CD4-positive, alpha-beta T cell treated with Interleukin-17A for 4 hours (primary cell): ENCODE results near the gene CPXM2.
"Not testable (repeated sequence)": the region's sequence is repeated elsewhere in the genome, so short reads cannot be mapped to it uniquely, and the experiment has no call there.

Experiments used
- DNase-seq: peaks from one replicate; pipeline ENCODE4 v3.0.0-alpha.2; 2020; ENCODE audit warnings: mixed read lengths

CPXM2 gene

DNA sequence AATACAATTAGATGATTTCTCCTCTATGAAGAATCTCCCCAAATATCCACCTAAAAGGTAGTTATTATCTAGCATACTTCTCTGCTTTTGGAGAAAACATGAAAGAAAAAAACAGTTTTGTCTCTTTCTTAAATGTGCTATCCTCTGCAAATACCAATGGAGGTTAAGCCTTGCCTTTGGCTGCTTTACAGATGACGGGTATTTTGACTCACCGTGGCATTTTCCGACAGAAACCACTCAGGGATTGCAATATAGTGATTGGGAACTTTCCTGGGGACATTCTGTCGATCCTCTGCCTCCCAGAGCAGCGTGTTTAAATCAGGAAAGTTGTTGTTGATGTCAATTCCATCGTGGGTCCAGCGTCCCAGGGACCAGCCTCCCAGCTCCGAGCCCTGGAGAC is 124.8 kb downstream of the CPXM2 start:
- DNase-seq = no peak

DNA sequence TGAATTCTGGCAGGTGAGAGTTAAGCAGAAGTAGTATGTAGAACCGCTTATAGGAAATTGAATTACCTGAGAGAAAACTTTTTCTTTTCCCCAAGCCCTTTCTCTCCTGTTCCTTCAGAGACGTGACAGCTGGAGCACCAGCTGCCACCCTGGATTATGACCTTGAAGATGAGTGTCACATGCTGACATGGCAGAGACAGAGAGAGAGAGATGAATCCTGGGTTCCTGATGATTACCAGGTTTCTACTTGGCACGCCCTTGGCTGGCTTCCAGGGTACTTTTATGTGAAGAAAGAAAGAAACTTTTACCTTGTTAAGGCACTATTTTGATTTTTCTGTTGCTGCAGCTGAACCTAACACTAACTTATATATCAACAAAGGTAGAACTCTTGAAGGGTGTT is 125.6 kb downstream of the CPXM2 start:
- no peak for DNase-seq

GRCh38 chr10:123761666-123762230 is 129.9 kb downstream of the CPXM2 start:
- no peak for DNase-seq

DNA sequence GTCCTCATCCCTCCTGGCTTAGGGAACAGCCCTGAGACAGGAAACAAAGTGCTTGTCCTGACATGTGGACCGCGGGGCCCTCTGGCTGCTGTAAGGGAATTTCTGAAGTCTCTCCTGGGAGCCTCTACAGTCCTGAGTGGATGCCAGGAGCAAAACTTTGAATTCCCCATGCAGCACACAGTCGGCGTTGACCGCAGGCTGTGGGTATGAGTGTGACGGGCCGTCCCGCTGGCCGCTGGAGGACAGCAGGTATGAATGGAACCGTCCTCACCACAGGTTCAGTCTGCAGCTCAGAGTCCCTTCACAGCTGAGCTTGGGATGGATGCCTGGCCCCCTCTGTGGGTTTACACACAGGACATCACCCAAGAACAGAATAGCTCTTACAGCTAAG is 130.6 kb downstream of the CPXM2 start:
- no peak for DNase-seq

DNA sequence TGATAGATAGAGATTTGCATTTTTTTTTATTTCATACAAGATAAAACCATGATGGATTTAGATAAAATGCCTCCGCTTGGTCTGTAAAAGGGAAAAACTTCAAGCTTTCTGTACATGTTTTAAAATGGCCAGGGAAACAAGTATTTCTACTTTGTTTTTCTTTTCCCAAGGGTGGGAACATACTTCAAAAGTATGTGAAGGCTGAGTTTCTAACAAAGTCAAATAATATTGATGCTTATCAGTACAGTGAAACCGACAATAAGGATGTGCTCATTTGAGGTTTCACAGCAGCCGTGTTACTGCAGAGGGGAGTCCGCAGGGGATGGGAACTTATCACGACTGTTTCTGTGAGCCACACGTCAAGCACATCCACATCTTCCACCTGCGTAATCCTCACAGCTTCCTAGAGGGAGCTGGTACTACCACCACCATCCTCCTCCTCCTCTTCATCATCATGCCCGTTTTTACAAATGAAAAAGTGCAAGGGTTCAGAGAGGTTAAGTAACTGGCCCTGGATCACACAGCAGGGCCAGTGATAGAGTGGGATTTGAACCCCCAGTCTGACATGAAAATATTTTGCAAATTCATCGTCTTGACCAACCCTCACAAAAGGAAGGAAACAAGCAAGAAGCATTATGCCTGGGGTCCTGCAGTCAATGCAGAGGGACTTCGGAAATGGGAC is 131.1 kb downstream of the CPXM2 start:
- no peak for DNase-seq

DNA sequence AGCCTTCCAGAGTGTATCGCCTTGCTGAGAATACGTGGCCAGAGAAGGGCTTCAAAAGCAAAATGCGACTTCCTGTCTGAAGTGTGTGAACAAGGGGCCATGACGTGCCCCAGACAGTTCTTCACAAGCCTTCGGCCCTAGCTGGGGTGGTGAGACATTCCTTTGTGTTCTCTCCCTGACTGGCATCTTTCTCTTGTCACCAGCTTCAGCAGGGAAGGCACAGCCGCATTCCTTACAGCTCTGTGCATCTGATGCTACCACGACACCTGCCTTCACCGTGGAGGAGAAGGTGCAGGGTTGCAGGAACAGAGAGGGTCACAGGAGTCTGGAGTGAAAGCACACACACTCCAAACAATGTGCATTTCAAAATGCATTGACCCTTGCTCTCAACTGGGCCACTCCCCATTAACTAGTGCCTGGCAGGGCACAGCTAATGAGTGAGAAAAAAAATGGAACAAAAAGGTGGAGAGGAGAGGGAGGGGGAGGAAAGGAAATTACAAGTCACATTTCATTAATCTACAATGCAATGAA is 132.0 kb downstream of the CPXM2 start:
- no peak for DNase-seq

GRCh38 chr10:123759041-123759440 is 132.6 kb downstream of the CPXM2 start:
- no peak for DNase-seq

DNA sequence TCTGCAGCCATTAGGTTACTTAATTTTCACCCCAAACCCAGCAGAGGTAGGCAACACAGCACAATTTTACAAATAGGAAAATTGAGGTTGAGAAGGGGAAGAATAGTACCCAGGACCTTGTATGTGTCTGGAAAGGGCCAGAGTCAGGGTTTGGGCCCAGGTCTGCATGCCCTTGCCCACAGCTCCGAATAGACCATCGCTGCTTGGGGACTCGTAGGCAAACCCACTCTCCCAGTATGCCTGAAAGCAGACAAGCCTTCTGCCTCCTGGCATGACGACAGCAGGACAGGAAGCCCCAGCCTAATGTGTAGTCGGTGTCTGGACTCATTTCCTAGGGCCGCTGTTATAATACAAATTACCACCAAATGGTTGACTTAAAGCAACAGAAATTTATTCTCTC is 133.8 kb downstream of the CPXM2 start:
- no peak for DNase-seq

GRCh38 chr10:123755061-123755460 is 136.5 kb downstream of the CPXM2 start:
- DNase-seq = no peak

DNA sequence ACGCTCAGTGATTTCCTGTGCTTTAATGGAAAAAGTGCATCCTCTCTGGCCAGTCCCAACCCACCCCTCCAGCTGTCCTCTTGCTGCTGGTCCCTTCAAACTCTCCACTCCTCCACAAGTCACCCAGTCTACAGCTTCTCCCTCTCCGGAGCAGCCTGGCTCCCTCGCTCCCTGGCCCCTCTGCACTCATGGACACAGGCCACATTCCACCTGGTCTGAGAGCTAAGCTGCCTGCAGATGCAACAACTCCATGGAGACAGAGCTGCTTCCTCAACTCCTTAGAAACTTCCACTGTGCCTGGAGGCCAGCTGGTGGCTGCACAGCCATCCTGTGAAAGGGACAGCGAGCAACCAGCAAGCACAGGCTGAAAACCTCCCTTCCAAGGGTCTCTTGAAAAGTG is 137.5 kb downstream of the CPXM2 start:
- DNase-seq = no peak

- DNase-seq = no peak
Observed at GRCh38 chr10:123751342-123752134, 140.1 kb downstream of the CPXM2 start.

GRCh38 chr10:123750901-123751300 is 140.7 kb downstream of the CPXM2 start:
- DNase-seq = no peak

DNA sequence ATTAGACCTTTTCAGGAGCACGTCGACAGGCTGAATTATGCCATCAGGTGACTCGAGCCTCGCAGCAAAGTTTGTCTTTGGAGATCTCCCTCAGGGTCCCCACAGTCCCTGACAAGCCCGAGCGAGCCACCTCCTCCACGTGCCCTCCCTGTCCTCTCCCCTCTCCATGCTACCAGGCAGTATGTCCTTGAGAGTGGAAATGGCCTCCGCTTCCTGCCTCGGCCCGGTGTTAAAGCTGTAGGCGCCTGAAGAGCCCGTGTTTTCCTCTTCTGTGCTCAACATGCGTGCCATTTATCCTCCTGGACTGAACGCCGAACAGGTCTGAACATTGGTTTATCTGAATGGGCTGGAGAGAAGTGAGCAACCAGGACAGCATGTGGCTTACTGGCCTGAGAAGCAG is 142.9 kb downstream of the CPXM2 start:
- DNase-seq = no peak

GRCh38 chr10:123747426-123747825 is 144.2 kb downstream of the CPXM2 start:
- DNase-seq = no peak

DNA sequence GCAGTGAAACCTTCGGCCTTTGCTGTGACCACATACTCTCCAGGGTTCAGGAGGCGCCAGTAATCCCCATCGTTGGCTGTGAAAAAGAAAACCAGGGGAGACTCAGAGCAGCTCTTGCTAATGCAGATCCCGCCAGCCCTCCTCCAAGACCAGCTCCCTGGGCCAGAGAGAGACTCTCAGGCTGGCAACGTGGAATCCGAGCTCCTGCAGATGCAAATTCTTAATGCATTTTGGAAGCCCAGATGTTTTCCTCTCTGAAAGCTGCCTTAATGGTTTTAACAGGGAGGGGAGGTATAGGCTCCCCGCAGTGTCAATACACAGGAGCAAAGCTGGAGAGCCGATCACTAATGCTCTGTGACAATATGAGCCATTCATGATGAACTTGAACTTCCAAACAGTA is 144.7 kb downstream of the CPXM2 start:
- DNase-seq = no peak

DNA sequence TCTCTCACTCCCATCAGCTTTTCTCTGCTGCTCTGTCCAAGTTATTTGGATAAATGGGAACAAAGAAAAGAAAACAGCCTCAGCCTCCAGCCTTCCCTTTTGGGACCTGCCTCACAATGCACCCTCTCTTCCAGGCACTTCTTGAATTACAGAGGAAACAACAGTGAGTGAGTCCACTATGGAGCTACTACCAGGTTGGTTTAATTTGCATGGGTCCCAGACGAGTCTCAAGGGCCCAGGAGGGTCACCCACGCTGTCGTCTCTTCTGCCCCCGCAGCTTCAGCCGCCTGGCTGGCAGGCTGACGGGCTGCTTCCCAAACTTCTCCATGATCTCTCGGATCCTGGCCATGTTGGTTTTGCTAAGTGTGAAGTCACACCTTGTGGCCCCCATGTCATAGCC is 145.1 kb downstream of the CPXM2 start:
- DNase-seq = no peak

DNA sequence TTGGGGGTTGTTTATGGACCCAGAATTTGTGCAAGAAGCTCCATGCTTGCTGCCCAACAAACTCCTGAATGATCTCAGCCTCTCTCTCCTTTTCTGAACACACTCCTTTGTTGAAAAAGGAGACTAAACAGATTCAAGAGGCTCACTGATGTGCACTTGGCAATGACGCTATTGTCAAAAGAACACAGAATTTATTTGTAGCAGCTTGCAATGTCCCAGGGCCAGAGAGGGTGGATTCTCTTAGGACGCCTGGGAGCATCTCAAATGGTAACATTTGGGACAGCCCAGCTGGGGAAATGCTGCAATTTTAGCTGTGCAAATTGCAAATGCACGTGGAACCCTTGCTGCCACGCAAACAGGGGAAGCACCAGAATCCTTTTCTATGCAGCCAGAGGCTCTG is 145.5 kb downstream of the CPXM2 start:
- DNase-seq = no peak

DNA sequence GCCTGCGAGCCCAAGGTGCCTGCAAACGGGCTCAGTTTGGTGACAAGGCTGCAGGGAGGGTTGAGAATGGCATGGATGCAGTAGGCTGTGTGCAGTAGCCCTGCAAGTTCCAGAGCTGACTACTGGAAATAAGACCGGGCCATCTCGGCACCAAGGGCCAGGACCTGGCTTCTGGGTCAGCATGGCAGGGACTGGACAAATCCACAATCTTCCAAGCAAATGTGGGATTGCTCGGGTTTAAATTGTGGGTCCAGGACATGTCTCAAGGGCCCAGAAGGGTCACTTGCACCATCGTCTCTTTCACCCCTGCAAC is 147.4 kb downstream of the CPXM2 start:
- DNase-seq = no peak

GRCh38 chr10:123743441-123744223 is 148.0 kb downstream of the CPXM2 start:
- DNase-seq = no peak

DNA sequence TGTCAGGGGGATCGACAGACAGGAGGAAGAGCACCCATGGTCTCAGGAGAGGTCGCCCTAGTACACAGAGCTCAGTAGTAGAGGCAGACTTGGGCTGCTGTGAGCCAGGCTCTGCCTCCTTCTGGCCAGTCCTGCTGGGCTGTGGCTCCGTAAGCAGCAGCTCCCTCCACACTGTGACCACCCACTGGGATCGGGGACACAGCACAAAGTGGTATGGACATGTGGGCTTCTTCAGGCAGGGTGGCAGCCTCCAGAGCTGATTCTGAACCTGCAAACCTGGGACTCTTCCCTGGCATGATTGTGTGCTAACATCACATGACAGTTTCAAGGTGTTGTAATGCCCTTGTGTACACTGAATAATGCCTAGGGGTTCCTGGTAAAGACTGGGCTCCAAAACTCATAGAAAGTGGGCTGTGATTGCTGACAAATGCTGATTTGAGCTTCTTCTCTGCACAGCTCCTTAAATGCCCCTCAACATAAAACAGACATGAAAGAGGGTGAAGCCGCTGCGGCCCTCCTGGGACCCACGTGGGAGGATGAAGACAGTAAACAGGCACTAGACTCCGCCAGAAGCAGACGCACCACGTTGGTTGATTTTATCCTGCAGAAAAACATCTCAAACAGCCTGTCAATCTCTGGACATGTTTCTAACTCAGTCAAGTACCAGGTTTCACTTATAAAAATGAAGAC is 148.7 kb downstream of the CPXM2 start:
- no peak for DNase-seq

- no peak for DNase-seq
Observed at GRCh38 chr10:123741711-123742110, 149.9 kb downstream of the CPXM2 start.

GRCh38 chr10:123741146-123741545 is 150.5 kb downstream of the CPXM2 start:
- no peak for DNase-seq

GRCh38 chr10:123736917-123737316 is 154.7 kb downstream of the CPXM2 start:
- DNase-seq = not testable (repeated sequence)
